HT-29 (cell line): ENCODE results near the gene NOL3. TPM values are rescaled to one million over a fixed set of nuclear protein-coding genes. Genes with fewer than 3 reads are reported as not detected.
A peak's percentile ranks its signal among the peaks of the same experiment; 100 is the strongest.

Experiments used
- DNase-seq: peaks from one replicate; pipeline ENCODE4 v3.0.0-alpha.2; 2015; ENCODE audit warnings: low spot score
- small RNA-seq: library from RNA; depleted of rRNA; stranded (forward); fragments of <200 nt; gene quantifications from one replicate; pipeline ENCODE3, GENCODE V24; 2014
- total RNA-seq: library from RNA; depleted of rRNA; stranded (reverse); fragments of >200 nt; shearing (Covaris generic); gene quantifications from 2 replicates; pipeline ENCODE4 v1.2.3, GENCODE V29; 2014; rRNA removed

NOL3 gene
- total RNA-seq, 1 experiment from 2014 or later = 97.0 TPM

- DNase-seq = no peak
Observed at GRCh38 chr16:67204076-67204475, 33.7 kb downstream of the NOL3 start.

- DNase-seq = no peak
Observed at GRCh38 chr16:67206129-67206837, 35.9 kb downstream of the NOL3 start.

GRCh38 chr16:67206838-67207248 lies 36.5 kb downstream of the NOL3 start:
- DNase-seq = no peak

GRCh38 chr16:67207249-67208091 lies 37.1 kb downstream of the NOL3 start:
- no peak for DNase-seq

- no peak for DNase-seq
Observed at GRCh38 chr16:67208154-67208896, 38.0 kb downstream of the NOL3 start.

- no peak for DNase-seq
Observed at GRCh38 chr16:67209565-67209964, 39.2 kb downstream of the NOL3 start.

- no peak for DNase-seq
Observed at GRCh38 chr16:67210069-67210937, 40.0 kb downstream of the NOL3 start.

GRCh38 chr16:67211674-67212073 lies 41.3 kb downstream of the NOL3 start:
- DNase-seq = no peak

- peak; percentile 35 for DNase-seq
Observed at GRCh38 chr16:67212766-67213165, 42.4 kb downstream of the NOL3 start.

GRCh38 chr16:67213197-67214019 lies 43.1 kb downstream of the NOL3 start:
- DNase-seq = no peak

- DNase-seq = no peak
Observed at GRCh38 chr16:67215706-67216105, 45.4 kb downstream of the NOL3 start.

GRCh38 chr16:67216612-67217490 lies 46.5 kb downstream of the NOL3 start:
- no peak for DNase-seq

GRCh38 chr16:67223992-67224391 lies 53.7 kb downstream of the NOL3 start:
- DNase-seq = no peak

Small RNAs within 50 kb of the gene (small RNA-seq; reads per million reads assigned to genes)
- gene MIR328 = not detected

Other genes starting within 250 kb of the NOL3 start
- gene RRAD, start 245.0 kb upstream of the NOL3 start, total RNA-seq = 0.08 and 1.7 TPM in 2 replicates
- gene CIAO2B, start 236.1 kb upstream of the NOL3 start, total RNA-seq = 242 and 281 TPM in 2 replicates
- gene CES2, start 235.0 kb upstream of the NOL3 start, total RNA-seq = 47.6 and 54.3 TPM in 2 replicates
- gene CES3, start 209.3 kb upstream of the NOL3 start, total RNA-seq = 1.3 and 3.4 TPM in 2 replicates
- 3.0 and 5.5 TPM in 2 replicates for gene CES4A, start 181.9 kb upstream of the NOL3 start, total RNA-seq
- gene CBFB, start 141.4 kb upstream of the NOL3 start, total RNA-seq = 98.9 and 115 TPM in 2 replicates
- gene PHAF1, start 60.6 kb upstream of the NOL3 start, total RNA-seq = 13.6 and 15.4 TPM in 2 replicates
- 10.7 and 13.5 TPM in 2 replicates for gene B3GNT9, start 19.5 kb upstream of the NOL3 start, total RNA-seq
- 33.6 and 35.4 TPM in 2 replicates for gene TRADD, start 10.6 kb upstream of the NOL3 start, total RNA-seq
- gene FBXL8, start 10.6 kb upstream of the NOL3 start, total RNA-seq = 27.7 and 34.6 TPM in 2 replicates
- 42.1 and 44.2 TPM in 2 replicates for gene HSF4, start 5.8 kb upstream of the NOL3 start, total RNA-seq
- 41.4 and 41.7 TPM in 2 replicates for gene MATCAP1, start 13.4 kb downstream of the NOL3 start, total RNA-seq
- 0.29 and 0.74 TPM in 2 replicates for gene EXOC3L1, start 19.6 kb downstream of the NOL3 start, total RNA-seq
- gene E2F4, start 21.6 kb downstream of the NOL3 start, total RNA-seq = 156 and 171 TPM in 2 replicates
- gene ELMO3, start 28.6 kb downstream of the NOL3 start, total RNA-seq = 55.2 and 57.4 TPM in 2 replicates
- 61.2 and 67.8 TPM in 2 replicates for gene TMEM208, start 56.6 kb downstream of the NOL3 start, total RNA-seq
- 49.5 and 57.7 TPM in 2 replicates for gene FHOD1, start 76.9 kb downstream of the NOL3 start, total RNA-seq
- 2.2 and 2.7 TPM in 2 replicates for gene SLC9A5, start 78.4 kb downstream of the NOL3 start, total RNA-seq
- gene PLEKHG4, start 109.0 kb downstream of the NOL3 start, total RNA-seq = 69.5 and 71.3 TPM in 2 replicates
- not detected in 2 replicates for gene KCTD19, start 156.2 kb downstream of the NOL3 start, total RNA-seq
- 0.46 TPM in 1 of 2 replicates, not detected in the other for gene LRRC36, start 156.3 kb downstream of the NOL3 start, total RNA-seq
- 70.5 and 70.9 TPM in 2 replicates for gene TPPP3, start 223.0 kb downstream of the NOL3 start, total RNA-seq
- gene ZDHHC1, start 245.9 kb downstream of the NOL3 start, total RNA-seq = 21.5 and 24.4 TPM in 2 replicates